Gastroesophageal sphincter (tissue), 4 donors: Measurements from ENCODE around the gene DCX. TPM values are rescaled to one million over a fixed set of nuclear protein-coding genes. Genes with fewer than 3 reads are reported as not detected.
"Not testable (repeated sequence)": the region's sequence is repeated elsewhere in the genome, so short reads cannot be mapped to it uniquely, and the experiment has no call there.

Experiments
- ATAC-seq: fragments of 150-250 bp; one replicate; pipeline ENCODE4 v1.9.1; 2016; ENCODE audit warnings: mild to moderate bottlenecking, moderate library complexity
- H3K27ac ChIP-seq, 4 donors: fragments of 200-600 bp; sonication (generic) in 3 of 4; 1 replicate in 3 of 4; 2 replicates in 1 of 4; pipeline ENCODE4 v1.5.1; 2016 to 2019
- H3K27me3 ChIP-seq: fragments of 200-600 bp; sonication (generic); one replicate; pipeline ENCODE4 v1.5.1; 2019
- H3K36me3 ChIP-seq, 2 donors: fragments of 200-600 bp; sonication (generic); one replicate each; pipeline ENCODE4 v1.5.1; 2019; ENCODE audit warnings: control low read depth in 1 of 2
- H3K4me1 ChIP-seq, 3 donors: fragments of 200-600 bp; sonication (generic); 1 replicate in 2 of 3; 2 replicates in 1 of 3; pipeline ENCODE4 v1.5.1; 2016 to 2019; ENCODE audit warnings: control low read depth in 2 of 3
- H3K4me3 ChIP-seq, 2 donors: fragments of 200-600 bp; sonication (generic); one replicate each; pipeline ENCODE4 v1.5.1; 2019; ENCODE audit warnings: mild to moderate bottlenecking in 1 of 2, moderate library complexity in 1 of 2
- H3K9me3 ChIP-seq, 3 donors: fragments of 200-600 bp; sonication (generic); one replicate each; pipeline ENCODE4 v1.5.1; 2017 to 2019; ENCODE audit warnings: control low read depth in 2 of 3
- EP300 ChIP-seq: sonication (generic); formaldehyde crosslinking; IDR thresholded peaks from one replicate; pipeline ENCODE4 v1.6.1; 2017; ENCODE audit warnings: antibody characterized with exemption, mild to moderate bottlenecking
- POLR2A ChIP-seq, 2 donors: fragments of 450-650 bp; IDR thresholded peaks; one replicate each; pipeline ENCODE4 v1.6.1; 2017; ENCODE audit warnings: antibody characterized with exemption in 2 of 2, mild to moderate bottlenecking in 2 of 2, moderate library complexity in 1 of 2
- POLR2AphosphoS5 ChIP-seq: sonication (generic); formaldehyde crosslinking; IDR thresholded peaks from one replicate; pipeline ENCODE4 v1.6.1; 2017; ENCODE audit warnings: antibody characterized with exemption
- WGBS, 2 donors: methylation state at CpG; one replicate each; pipeline ENCODE4 v1.1.5; 2018; ENCODE audit warnings: low coverage in 1 of 2; 5-methylcytosine and 5-hydroxymethylcytosine counted together
- total RNA-seq, 4 donors: library from RNA; depleted of rRNA; stranded (reverse); fragments of >200 nt; gene quantifications; one replicate each; pipeline ENCODE4 v1.1.0, GENCODE V29; 2016
- TF ChIP-seq, protein P1 (sequence below), 4 experiments: fragments of 200-600 bp in 2 of 4; fragments of 450-650 bp in 2 of 4; sonication (generic) in 1 of 4; IDR thresholded peaks; one replicate each; pipeline ENCODE4 v1.5.1; 2017 to 2019; ENCODE audit warnings: antibody characterized with exemption in 4 of 4, mild to moderate bottlenecking in 2 of 4, moderate library complexity in 2 of 4

The DCX gene
- total RNA-seq, 4 donors from 2014 or later = under 0.01 TPM; not detected in 3

DNA sequence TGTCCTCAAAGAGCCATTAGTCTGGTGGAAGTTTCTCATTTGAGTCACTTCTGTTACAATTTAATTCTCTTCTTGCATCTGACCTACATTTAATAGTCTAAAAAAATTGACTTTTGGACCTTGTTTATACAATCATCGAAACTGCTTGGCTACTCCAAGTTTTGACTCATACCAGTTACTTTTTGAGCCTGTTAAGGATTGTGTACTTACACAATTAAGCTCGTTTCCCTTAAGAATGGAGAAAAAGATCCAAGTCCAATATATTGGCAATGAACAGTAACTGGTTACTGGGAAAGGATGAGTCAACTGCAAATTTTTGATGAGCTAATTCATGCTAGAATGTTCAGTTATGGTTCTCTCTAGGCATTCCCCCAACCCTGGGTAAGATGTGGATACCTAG is 58.2 kb downstream of the DCX start:
- H3K36me3 ChIP-seq = no peaks in the 10 kb centered on the region
- H3K4me1 ChIP-seq = peaks cover 0 to 10% (median 0%) of the 10 kb centered on the region in 3 donors
- H3K4me3 ChIP-seq = no peak overlapping the region
- H3K9me3 ChIP-seq = no peaks in the 10 kb centered on the region
- TF ChIP-seq POLR2A (IDR thresholded peaks at IDR 0.05) (no peak), POLR2AphosphoS5 (peak; percentile 63)
- peak; percentile 57 for ATAC-seq
- no peaks in the 10 kb centered on the region for H3K27me3 ChIP-seq
- WGBS, 2 donors = 27 to 38% methylated on average over 2 of the region's 2 CpGs
- H3K27ac ChIP-seq = no peak overlapping the region

DNA sequence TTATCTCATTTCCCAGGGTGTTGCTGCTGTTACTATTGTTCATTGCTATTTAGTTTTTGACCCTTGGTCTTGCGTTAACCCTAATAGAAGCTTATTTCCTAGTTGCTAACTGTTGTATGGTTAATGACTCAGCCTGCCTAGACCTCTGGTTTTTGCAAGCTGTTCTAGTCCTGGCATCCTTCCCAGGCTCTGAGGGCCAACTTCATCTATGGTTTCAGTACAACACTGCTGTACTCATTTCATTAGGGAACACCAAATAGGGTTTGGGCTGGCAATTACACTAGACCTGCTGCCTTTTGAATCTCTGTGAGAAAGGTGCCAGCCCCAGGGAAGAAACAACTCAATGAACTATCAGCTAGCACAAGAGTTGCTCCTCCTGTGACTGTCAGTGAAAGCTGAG is 59.6 kb downstream of the DCX start:
- no peaks in the 10 kb centered on the region for H3K9me3 ChIP-seq
- no peak overlapping the region for H3K27ac ChIP-seq
- TF ChIP-seq, protein P1, sequence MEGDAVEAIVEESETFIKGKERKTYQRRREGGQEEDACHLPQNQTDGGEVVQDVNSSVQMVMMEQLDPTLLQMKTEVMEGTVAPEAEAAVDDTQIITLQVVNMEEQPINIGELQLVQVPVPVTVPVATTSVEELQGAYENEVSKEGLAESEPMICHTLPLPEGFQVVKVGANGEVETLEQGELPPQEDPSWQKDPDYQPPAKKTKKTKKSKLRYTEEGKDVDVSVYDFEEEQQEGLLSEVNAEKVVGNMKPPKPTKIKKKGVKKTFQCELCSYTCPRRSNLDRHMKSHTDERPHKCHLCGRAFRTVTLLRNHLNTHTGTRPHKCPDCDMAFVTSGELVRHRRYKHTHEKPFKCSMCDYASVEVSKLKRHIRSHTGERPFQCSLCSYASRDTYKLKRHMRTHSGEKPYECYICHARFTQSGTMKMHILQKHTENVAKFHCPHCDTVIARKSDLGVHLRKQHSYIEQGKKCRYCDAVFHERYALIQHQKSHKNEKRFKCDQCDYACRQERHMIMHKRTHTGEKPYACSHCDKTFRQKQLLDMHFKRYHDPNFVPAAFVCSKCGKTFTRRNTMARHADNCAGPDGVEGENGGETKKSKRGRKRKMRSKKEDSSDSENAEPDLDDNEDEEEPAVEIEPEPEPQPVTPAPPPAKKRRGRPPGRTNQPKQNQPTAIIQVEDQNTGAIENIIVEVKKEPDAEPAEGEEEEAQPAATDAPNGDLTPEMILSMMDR (IDR thresholded peaks at IDR 0.05) = no peak
- TF ChIP-seq POLR2AphosphoS5 (no peak), POLR2A (IDR thresholded peaks at IDR 0.05) (no peak), EP300 (no peak)
- no peak overlapping the region for H3K4me3 ChIP-seq
- H3K36me3 ChIP-seq = no peaks in the 10 kb centered on the region
- WGBS, 2 donors = 17% methylated on average over 1 of the region's 1 CpG; no CpG with 5 or more reads in 1 of the 2 donors
- H3K4me1 ChIP-seq = peaks cover 0 to 10% (median 0%) of the 10 kb centered on the region in 3 donors
- no peaks in the 10 kb centered on the region for H3K27me3 ChIP-seq
- ATAC-seq = no peak

DNA sequence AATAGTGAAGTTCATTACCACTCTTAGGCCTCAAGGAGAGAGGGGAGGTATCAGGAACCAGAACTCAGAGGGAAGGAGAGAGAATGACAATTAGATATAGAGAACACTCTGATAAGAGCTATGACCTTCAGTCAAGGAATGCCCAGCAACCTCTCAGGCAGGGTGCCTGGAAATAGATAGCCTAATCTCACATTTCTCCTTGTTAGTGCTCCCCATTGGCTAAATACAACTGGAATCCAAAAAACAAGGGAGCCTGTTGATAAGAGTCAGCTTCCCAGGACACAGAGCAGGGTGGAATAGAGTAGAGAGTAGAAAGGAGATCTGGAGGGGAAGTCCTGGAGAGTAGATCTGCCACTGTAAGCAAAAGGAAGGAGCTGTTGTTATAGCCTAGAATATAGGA is 62.1 kb downstream of the DCX start:
- Histone ChIP-seq H3K4me1 (peaks cover 0 to 10% (median 0%) of the 10 kb centered on the region in 3 donors), H3K4me3 (no peak overlapping the region), H3K27ac (no peak overlapping the region), H3K27me3 (no peaks in the 10 kb centered on the region), H3K9me3 (no peaks in the 10 kb centered on the region), H3K36me3 (no peaks in the 10 kb centered on the region)
- TF ChIP-seq, protein P1 (IDR thresholded peaks at IDR 0.05) = no peak
- TF ChIP-seq POLR2AphosphoS5 = no peak
- TF ChIP-seq EP300 = no peak
- no peak for TF ChIP-seq POLR2A (IDR thresholded peaks at IDR 0.05)
- no peak for ATAC-seq

DNA sequence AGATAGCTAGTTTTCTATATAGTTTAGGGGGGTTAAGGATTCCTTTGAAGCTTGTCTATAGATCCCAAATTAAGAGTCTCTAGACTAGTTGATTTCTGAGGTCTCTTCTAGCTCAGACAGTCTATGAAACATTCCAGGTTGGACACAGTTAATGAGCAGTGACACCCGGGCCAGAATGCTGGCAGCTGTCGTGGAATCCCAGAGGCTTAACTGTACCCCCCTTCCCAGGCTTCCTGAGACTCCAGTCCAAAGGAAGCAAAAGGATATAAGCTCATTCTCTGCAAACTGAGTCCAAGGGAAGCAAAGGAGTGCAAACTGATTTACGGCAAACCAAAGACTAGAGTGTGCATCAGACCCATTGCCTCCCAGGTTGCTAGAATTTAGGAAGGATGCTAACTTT is 62.9 kb downstream of the DCX start:
- Histone ChIP-seq H3K27me3 (no peaks in the 10 kb centered on the region), H3K9me3 (no peaks in the 10 kb centered on the region), H3K4me1 (peaks cover 0 to 10% (median 0%) of the 10 kb centered on the region in 3 donors), H3K4me3 (no peak overlapping the region), H3K36me3 (no peaks in the 10 kb centered on the region), H3K27ac (no peak overlapping the region)
- 17 to 61% methylated on average over 1 to 3 of the region's 3 CpGs for WGBS, 2 donors
- no peak for ATAC-seq
- TF ChIP-seq, protein P1 (IDR thresholded peaks at IDR 0.05) = no peak
- TF ChIP-seq POLR2AphosphoS5 (no peak), POLR2A (IDR thresholded peaks at IDR 0.05) (no peak), EP300 (no peak)

DNA sequence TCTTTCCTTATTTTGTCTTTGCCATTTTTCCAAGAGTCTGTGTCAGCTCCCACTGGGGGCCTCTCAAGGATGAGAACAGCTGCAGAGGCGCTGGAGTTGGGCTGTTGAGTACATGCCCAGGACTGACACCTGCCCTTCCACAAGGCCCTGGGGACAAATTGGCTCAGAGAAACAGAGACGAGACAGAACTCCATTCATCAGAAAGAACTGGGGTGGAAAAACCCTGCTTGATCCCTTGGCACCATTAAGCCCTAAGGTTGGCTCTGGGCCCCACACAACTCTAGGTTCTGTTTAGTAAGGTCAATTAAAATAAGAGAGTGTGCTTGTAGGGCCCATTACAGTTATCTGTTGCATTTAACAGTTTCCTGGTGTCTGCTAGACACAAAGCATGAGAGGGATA is 63.6 kb downstream of the DCX start:
- ATAC-seq = no peak
- H3K4me3 ChIP-seq = no peak overlapping the region
- no peaks in the 10 kb centered on the region for H3K36me3 ChIP-seq
- H3K27me3 ChIP-seq = no peaks in the 10 kb centered on the region
- H3K4me1 ChIP-seq = peaks cover 0 to 10% (median 0%) of the 10 kb centered on the region in 3 donors
- WGBS, 2 donors = 17% methylated on average over 1 of the region's 2 CpGs; no CpG with 5 or more reads in 1 of the 2 donors
- no peak for TF ChIP-seq POLR2AphosphoS5
- TF ChIP-seq, protein P1 (IDR thresholded peaks at IDR 0.05) = no peak
- TF ChIP-seq POLR2A (IDR thresholded peaks at IDR 0.05) = no peak
- no peak for TF ChIP-seq EP300
- no peaks in the 10 kb centered on the region for H3K9me3 ChIP-seq
- H3K27ac ChIP-seq = no peak overlapping the region

GRCh38 chrX:111346150-111346549 is 65.8 kb downstream of the DCX start:
- not testable (repeated sequence) for H3K9me3 ChIP-seq, H3K27ac ChIP-seq, H3K4me1 ChIP-seq, H3K4me3 ChIP-seq, H3K36me3 ChIP-seq, H3K27me3 ChIP-seq, ATAC-seq
